ENCODE measurements around the gene PRPF40B. TPM values are rescaled to one million over a fixed set of nuclear protein-coding genes. Genes with fewer than 3 reads are reported as not detected.

The PRPF40B gene
- total RNA-seq, 6 experiments from 2014 or later, result 4.7 to 8.2 (median 6.3) TPM

DNA sequence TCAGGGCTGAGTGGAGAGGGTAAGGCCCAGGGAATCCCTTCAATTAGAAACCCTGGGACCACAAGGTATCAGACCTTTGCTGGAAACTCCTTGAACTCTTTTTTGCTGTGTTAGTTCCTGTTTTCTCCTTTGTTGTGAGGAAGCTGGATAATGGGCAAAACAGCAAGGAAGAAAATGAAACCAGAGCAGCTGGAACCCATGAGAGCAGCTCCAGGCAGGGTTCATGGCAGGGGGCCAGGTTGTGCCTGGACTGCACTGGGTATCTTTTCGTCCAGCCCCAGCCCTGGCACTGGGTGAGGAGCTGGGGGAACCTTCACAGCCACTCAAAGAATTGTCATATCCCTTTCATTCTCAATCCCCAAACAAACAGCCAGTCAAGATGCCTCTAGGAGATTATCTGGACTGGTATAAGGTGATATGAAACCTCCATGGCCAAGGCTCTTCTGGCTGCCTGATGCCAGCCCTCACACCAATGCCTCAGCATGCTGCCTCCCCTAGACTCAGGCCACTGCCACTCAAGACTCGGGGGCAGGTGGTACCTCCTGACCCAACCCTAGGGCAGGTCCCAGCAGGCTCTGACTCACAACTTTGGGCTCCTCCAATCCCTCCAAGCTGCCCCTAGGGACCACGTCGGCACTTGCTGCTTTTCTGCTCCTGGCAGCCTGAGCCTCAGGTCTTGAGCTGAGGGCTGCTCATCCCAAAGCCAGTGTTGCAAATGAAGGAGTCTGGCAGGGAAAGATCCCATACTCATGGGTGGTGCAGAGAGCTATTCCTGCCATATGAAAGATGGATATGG, 34.4 kb upstream of the PRPF40B start:
- Histone ChIP-seq H3K27ac (no peak overlapping the region), H3K4me3 (no peak overlapping the region), H3K36me3 (no peaks in the 10 kb centered on the region), H3K27me3 (no peaks in the 10 kb centered on the region), H3K9me3 (no peaks in the 10 kb centered on the region), H3K4me1 (no peaks in the 10 kb centered on the region)
- intact Hi-C loops (cut with DNase I), result no loop called here
- 60% methylated on average over 3 of the region's 4 CpGs for whole genome bisulfite sequencing (ENCODE audit: insufficient coverage, low coverage, low lambda C conversion rate, missing lambda C conversion rate)
- DNase-seq, result no peak
- TF ChIP-seq, protein P1, sequence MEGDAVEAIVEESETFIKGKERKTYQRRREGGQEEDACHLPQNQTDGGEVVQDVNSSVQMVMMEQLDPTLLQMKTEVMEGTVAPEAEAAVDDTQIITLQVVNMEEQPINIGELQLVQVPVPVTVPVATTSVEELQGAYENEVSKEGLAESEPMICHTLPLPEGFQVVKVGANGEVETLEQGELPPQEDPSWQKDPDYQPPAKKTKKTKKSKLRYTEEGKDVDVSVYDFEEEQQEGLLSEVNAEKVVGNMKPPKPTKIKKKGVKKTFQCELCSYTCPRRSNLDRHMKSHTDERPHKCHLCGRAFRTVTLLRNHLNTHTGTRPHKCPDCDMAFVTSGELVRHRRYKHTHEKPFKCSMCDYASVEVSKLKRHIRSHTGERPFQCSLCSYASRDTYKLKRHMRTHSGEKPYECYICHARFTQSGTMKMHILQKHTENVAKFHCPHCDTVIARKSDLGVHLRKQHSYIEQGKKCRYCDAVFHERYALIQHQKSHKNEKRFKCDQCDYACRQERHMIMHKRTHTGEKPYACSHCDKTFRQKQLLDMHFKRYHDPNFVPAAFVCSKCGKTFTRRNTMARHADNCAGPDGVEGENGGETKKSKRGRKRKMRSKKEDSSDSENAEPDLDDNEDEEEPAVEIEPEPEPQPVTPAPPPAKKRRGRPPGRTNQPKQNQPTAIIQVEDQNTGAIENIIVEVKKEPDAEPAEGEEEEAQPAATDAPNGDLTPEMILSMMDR (IDR thresholded peaks at IDR 0.05), result no peak
- TF ChIP-seq POLR2A (IDR thresholded peaks at IDR 0.05), result no peak
- peak in 1 of 4 donors; percentile 17 for ATAC-seq

DNA sequence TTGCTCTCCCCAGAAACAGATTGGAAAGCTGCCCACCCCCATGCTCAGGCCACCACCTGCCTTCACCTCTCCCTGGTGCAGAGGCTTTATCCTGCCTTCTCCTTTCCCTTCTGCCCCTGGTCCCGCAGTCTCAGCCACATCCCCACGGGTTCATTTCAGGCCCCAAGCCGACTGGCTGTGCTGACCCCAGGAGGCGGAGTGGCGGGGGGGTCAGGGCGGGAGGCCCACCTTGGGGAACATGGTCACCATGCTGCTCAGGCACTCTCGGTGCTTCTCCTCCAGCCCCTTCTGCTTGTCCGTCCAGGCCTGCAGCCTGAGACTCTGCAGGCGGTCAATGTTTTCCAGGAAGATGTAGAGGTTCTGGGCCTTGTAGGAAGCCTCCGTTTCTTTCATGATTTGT, 24.8 kb upstream of the PRPF40B start:
- Histone ChIP-seq H3K4me1 (no peaks in the 10 kb centered on the region), H3K9me3 (no peaks in the 10 kb centered on the region), H3K27ac (no peak overlapping the region), H3K27me3 (no peaks in the 10 kb centered on the region), H3K4me3 (no peak overlapping the region), H3K36me3 (no peaks in the 10 kb centered on the region)
- intact Hi-C loops (cut with DNase I), result no loop called here
- ATAC-seq (no peak), DNase-seq (no peak)
- WGBS (ENCODE audit: insufficient coverage, low coverage, low lambda C conversion rate, missing lambda C conversion rate), result 80% methylated on average over 7 of the region's 10 CpGs
- TF ChIP-seq, protein P1 (IDR thresholded peaks at IDR 0.05), result no peak
- no peak for TF ChIP-seq POLR2A (IDR thresholded peaks at IDR 0.05)

DNA sequence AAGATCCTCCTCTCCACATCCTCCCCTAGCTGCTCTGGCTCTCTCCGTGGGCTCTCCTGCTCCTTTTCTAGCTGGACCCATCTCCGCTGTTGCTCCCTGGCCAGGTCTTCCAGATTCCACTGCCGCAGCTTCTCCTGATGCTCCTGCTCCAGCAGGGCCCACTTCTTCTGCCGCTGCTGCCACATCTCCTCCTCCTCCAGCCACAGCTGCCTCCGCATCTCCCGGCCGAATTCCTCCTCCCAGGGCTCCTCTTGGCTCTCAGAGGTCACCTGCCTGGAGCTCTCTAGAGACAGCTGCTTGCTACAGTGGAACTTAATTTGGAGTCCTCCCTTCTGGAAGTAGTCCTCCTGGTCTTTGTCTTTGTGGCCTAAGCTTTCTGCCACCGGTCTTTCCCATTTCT, 23.4 kb upstream of the PRPF40B start:
- Histone ChIP-seq H3K27me3 (no peaks in the 10 kb centered on the region), H3K27ac (no peak overlapping the region), H3K9me3 (no peaks in the 10 kb centered on the region), H3K4me1 (no peaks in the 10 kb centered on the region), H3K4me3 (no peak overlapping the region), H3K36me3 (no peaks in the 10 kb centered on the region)
- DNase-seq (no peak), ATAC-seq (no peak)
- WGBS (ENCODE audit: insufficient coverage, low coverage, low lambda C conversion rate, missing lambda C conversion rate), result 92% methylated on average over 2 of the region's 8 CpGs
- intact Hi-C loops (cut with DNase I), result no loop called here
- no peak for TF ChIP-seq POLR2A (IDR thresholded peaks at IDR 0.05)
- TF ChIP-seq, protein P1 (IDR thresholded peaks at IDR 0.05), result no peak

DNA sequence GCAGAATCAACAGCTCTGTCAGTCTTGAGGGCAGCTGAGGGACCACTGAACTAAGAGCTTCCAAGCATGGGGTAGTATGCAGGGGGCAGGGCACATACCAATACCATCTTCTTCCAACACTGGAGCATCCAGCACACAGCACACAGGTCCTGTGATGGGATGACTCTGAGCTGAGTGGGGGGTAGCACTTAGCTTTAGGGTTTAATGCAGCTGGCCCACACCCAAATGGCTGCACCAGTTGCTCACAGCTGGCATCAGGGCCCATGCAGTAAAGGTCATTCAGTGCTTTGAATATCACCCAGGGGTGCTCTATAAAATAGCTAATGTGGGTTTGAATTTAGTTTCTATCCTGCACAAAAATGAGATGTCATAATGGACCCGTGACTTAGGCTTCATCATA, 19.6 kb upstream of the PRPF40B start:
- Histone ChIP-seq H3K4me3 (no peak overlapping the region), H3K9me3 (no peaks in the 10 kb centered on the region), H3K36me3 (no peaks in the 10 kb centered on the region), H3K27me3 (no peaks in the 10 kb centered on the region), H3K4me1 (no peaks in the 10 kb centered on the region), H3K27ac (no peak overlapping the region)
- 100% methylated on average over 1 of the region's 1 CpG for WGBS (ENCODE audit: insufficient coverage, low coverage, low lambda C conversion rate, missing lambda C conversion rate)
- intact Hi-C loops (cut with DNase I), result no loop called here
- ATAC-seq (no peak), DNase-seq (no peak)
- TF ChIP-seq POLR2A (IDR thresholded peaks at IDR 0.05), result no peak
- TF ChIP-seq, protein P1 (IDR thresholded peaks at IDR 0.05), result no peak

Measured in right lobe of liver (tissue), 6 donors.